HG03064 (cell line): ENCODE results near the gene TCTN2.

Source experiments
- ATAC-seq: cut with Tn5 transposase; IDR thresholded peaks from one replicate; pipeline ENCODE4 v1.9.1; 2021; ENCODE audit warnings: low read depth; ENCODE audit not compliant: unreplicated experiment

TCTN2 gene

DNA sequence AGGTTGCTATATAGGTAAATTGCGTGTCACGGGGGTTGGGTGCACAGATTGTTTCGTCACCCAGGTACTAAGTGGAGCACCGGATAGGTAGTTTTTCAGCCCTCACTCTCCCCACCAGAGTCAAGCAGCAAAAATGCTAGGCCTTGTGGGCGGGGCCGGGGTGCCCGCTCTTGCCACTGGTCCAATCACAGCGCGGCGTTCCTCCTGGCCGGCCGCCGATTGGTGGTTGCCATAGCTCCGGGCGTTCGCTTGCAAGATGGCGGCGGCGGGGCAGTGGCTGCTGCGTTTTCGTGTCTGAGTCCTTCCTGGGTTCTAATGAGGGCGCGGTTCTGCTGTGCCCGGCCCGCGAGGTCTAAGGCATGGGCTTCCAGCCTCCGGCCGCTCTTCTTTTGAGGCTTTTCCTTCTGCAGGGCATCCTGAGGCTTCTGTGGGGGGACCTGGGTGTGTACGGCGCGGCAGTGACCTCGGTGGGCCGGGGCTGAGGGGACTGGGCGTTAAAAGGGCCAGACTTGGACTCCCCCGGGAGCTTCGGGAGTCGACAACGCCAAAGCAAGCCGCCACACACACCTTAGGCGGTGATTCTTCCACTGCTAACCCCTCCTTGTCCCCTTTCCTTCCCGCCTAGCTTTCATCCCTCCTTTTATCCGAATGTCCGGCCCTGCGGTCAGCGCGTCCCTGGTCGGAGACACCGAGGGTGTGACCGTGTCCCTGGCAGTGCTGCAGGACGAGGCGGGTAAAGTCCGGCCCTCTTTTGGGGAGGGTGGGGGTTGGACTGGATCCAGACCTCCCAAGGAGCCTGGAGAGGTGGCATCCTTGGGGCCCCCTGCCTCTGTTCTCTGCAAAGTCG, at the start of gene TCTN2:
Gene TCTN2, plus strand, starts transcription at position 232 of the 847 bp plus-strand sequence. Its CDS starts 128 bp downstream, at position 360.
- peak; percentile 96 for ATAC-seq

DNA sequence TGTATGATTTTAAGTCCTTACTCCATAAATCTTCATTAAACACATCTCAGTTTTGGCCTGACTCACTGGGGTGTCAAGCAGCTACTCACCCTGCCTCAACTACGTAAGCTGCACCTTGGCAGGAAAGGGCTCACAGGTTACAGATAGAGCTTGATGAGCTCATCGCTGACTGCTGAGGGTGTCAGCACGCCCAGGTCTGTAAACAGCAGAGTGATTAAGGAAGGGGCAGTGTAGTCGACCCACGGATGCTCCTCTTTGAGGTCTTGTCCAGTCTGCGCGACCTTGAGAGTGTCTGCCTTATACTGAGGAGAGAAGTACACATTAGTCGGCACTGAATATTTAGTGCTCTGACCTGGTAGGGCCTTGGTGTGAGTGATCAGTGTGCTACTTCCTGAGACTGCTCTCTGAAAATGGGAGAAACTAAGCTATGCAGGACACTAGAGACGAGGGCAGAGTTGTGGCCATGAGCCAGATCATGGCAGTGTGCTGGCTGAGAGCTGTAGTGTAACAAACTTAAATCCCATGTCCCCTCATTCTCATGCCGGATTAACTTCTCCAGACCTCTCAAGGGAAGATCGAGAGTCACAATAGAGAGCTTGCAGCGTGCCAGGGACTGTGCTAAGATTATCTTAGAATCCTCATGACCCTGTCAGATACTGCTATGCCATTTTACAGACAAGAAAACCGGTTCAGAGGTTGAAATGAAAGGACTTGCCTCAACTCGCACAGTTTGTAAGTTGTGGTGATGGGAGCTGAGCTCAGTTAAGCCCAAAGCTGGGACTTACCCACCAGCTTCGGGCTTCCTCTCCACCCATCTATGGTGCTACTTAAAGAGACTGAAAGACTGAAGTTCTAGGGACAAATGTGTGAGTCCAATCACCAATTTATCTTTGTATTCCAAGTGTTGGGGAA, 49.0 kb upstream of the TCTN2 start:
- no peak for ATAC-seq

DNA sequence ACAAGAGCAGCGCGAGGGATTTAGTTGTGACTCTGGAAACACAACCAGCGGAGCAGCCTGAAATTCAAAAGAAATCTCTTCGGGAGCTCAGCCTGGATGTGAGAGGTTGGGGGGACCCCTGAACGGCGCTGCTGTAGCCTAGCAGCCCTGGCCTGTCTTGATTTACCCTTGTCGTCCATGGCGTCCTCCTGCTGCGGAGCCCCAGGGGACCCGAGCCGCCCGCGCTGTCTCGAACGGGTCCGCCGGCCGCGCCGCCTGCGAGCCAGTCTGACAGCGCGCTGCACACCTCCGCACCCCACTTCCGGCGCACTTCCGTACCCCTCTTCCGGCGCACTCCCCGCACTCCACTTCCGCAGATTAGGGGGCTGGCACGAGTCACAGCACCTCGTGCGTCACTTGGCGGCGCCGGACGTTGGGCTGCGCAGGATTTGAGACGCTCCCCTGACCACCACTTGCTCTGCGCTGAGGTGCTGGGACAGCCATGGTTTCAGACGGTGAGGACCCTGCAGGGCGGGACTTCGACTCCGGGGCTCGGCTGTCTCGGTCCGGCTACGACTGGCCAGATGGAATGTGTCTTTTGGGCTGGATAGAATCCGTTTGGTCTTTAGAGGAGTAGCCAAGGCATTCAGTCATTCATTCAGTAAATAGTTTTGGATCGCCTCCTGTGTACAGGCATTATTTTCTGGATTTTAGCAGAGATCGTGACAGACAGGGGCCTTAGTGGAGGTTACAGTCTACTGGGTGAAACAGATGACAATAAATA, 37.4 kb upstream of the TCTN2 start, which contains the start of the genes EIF2B1 and GTF2H3:
Gene EIF2B1, minus strand, starts transcription at position 308 of the 763 bp plus-strand sequence. Its CDS starts 129 bp downstream, at position 179.
Gene GTF2H3, plus strand, starts transcription at position 451 of the 763 bp plus-strand sequence. Its CDS starts 31 bp downstream, at position 482.
- ATAC-seq, result peak; percentile 95

DNA sequence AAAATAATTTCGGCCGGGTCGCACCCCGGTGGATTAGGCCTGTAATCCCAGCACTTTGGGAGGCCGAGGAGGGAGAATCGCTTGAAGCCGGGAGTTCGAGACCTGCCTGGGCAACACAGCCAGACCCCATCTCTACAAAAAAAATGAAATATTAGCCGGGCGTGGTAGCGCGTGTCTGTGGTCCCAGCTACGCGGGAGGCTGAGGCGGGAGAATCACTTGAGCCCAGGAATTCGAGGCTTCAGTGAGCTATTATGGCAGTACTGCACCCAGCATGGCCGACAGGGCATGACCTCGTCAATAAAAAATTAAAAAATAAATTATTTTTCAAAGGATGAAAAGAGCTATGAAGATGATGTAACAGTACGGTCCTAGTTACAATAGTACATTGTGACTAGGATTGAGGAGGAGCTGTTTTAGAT, 36.8 kb upstream of the TCTN2 start:
- no peak for ATAC-seq

DNA sequence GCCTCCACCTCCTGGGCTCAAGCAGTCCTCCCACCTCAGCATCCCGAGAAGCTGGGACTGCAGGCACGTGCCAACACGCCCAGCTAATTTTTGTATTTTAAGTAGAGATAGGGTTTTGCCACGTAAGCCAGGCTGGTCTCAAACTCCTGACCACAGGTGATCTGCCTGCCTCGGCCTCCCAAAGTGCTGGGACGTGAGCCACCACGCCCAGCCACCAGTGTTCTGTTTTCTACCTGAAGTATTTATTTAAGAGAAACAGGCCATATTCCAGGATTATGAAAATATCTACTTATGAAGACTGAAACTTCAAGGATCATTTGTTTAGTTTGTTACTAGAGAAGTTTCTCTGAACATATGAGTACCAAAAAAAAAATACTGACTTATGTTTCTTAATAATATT, 27.0 kb upstream of the TCTN2 start:
- no peak for ATAC-seq

DNA sequence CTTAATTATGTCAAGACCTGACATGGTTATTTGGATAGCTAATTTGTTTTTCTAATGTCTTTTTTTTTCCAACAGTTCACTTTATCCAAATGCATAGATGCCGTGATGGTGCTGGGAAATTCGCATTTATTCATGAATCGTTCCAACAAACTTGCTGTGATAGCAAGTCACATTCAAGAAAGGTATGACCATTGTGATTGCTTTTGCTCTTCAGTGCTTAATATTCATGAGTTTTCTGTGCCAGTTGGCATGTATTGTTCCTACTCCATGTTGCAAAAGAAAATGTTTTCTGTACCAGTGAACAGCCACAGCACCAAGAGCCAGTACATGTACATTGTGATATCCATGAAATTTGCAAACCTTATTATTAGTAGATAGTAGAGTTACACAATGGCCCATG, 25.5 kb upstream of the TCTN2 start:
- ATAC-seq, result no peak

DNA sequence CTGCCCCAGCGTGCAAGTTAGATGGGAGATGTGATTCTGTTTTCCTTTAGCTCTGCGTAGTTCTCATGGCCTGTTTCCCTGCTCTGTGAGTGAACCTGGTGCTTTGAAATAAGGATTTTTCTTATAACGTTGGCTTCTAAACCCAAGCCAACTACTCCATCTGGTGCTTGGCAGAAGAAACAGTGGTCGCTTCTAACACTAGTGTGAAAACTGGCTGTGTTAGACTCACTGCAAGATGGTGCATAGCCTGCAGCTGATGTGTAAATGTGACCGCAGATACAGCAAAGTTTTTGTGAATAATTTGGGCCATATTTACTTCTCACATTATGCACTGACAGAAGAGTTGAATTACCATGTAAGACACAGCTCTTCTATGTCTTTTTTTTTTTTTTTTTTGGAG, 25.0 kb upstream of the TCTN2 start:
- ATAC-seq, result no peak

DNA sequence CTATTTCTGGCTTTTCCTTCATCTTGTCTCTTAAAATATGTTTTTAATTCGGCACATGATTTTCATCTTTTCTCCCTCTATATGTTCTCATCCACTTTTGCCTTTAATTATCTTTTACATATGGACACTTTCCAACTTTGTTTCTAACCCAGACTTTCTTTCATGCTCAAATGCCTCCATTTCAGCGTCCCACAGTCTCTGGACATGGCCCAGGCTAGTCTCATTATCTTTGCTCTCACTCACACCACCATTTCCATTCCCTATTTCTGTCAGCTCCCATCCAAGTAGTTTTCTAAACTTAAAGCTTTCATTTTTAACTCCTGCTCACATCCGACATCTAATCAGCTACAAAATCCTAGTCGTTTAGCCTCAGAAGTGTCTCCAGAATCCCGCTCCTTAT, 22.5 kb upstream of the TCTN2 start:
- ATAC-seq, result no peak

DNA sequence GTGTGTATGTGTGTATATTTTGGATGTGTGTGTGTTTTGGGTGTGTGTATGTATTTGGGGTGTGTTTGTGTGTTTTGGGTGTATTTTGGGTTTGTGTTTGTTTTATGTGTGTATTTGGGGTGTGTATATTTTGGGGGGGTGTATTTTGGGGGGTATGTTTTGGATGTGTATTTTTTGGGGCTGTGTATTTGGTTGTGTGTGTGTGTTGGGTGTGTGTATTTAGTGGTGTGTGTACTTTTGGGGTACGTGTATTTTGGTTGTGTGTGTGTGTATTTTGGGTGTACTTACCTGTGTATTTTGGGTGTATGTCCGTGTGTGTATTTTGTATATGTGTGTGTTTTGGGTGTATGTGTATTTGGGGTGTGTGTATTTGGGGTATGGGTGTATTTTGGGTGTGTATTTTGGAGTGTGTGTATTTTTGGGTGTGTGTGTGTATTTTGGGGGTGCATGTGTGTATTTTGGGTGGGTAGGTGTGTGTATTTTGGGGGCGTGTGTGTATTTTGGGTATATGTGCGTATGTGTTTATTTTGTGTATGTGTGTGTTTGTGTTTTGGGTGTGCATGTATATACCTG, 16.7 kb upstream of the TCTN2 start:
- no peak for ATAC-seq

DNA sequence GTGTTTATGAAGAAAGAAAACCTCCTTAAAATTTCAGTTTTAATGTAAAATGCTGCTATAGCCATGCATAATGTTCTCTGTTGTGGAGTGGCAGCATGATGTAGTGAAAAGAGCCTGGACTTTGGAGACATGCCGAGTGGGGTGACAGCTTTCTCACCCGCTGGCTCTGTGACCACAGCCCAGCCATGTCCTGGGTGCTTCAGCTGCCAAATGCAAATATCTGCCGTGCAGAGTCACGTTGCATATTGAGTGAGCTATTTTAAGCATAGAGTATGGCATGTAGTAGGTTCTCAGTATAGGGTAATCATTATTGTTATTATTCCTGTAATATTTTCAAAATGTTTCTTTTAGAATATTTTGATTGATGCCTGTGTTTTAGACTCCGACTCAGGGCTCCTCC, 15.5 kb upstream of the TCTN2 start:
- ATAC-seq, result peak; percentile 77

DNA sequence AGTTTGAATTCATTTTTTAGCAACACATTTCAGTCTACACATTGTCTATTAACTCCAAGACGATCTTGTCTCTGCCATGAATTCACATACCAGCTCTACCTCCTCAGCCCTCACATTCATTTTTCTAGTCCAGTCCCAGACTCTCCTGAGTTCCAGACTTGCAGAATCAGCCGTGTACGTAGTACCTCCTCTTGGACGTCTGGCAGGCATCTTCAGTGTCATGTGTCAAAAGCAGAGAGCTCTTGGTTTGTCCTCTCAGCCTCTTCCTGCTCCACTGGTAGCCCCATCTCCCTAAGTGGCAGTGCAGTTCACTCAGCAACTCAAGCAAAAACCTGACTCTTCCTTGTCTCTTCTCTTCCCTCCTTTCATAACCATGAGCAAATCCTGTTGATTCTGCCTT, 14.5 kb upstream of the TCTN2 start:
- no peak for ATAC-seq

DNA sequence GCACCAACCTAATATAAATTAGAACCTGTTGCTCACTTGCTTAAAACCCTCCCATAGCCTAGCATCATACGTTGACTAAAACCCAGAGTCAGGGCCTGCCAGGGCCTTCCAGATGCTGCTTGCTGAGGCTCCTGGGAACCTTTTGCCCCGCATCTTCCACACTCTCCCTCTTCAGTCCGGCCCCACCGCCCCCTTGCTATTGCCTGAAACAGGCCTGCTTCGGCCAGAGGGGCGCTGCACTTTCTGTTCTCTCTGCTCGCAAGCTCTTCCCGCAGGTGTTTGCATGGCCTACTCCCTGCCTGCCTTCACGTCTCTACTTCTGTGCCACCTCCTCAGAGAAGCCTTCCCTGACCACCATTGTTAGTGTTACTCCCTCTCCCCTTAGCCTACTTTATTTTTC, 13.7 kb upstream of the TCTN2 start:
- no peak for ATAC-seq

DNA sequence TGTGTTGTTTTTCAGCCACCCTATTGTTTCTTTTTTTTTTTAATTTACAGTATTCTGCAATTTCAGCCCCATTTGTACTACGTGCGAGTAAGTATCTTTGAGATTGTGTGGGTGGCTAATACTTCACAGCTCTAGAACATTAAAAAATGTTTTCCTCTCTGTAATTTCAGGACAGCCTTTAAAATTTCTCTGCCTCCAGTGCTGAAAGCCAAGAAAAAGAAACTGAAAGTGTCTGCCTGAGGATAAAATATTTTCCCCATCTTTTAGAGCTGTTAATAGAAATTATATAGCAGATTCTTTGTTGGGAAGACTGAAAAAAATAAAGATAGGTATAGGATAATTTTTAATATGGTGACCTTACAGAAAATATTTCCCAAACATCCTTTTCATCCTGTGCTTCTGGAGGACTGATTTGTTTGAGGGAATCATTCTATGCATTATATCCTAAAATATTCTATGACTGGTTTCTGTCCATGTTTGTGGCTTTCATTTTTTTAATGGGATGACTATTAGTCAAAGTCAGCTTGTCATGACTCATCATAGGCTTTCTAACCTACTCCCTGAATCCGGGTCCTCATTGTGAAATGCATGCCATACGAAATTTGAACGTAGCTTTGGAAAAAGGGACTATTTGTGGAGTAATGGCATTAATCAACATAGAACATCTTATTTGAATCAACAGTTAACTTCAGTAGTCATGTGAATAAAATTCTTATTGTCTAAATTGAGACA, 10.8 kb upstream of the TCTN2 start:
- no peak for ATAC-seq

DNA sequence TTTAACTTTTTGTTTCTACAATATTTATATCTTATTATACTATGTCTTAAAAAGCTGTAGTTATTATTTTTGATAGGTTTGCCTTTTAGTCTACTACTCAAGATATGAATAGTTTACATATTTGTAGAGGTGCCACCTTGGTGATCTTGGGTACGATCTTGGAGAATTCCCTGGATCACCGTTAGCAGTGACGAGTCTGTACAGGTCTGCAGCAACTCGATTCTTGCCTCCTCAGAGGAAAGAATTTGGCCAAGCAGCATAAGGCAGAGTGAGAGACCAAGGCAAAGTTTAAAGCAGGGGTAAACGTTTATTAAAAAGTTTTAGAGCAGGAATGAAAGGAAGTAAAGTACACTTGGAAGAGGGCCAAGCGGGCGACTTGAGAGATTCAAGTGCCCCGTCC, 3.1 kb upstream of the TCTN2 start:
- ATAC-seq, result no peak

DNA sequence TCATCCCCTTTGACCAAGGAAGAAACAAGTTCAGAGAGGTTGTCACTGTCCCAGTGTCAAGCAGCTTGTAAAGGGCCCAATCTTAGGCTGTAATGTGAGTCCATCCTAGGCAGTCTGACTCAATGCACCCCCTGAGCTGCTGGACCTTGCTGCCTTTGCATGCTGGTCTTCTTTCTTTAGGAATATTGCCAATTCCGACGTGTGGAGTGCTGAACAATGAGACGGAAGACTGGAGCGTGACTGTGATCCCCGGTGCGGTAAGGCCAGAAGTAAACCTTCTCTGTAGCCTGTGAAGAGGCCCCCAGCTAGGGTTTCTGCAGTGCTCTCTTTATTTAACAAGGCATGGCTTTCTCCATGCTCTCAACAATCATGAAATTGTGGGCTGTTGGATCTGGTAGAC, 963 bp downstream of the TCTN2 start:
- ATAC-seq, result no peak

DNA sequence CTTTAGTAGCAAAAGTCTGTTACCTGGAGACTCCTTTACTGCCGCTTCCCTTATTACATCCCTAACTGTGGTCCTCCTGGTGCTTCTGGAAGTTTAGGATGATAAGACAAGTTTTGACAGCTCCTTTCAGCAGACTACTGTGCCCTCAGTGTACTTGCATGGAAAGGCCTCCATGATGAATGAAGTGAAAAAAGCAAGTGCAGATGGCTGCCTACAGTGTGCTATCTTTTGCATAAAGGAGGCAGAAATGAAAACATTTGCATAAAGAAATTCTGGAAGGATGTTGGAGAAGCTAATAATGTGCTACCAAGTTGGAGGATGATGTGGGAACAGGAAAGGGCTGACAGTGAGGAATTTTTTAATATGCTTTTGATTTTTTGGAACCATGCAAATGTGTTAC, 4.5 kb downstream of the TCTN2 start:
- no peak for ATAC-seq

DNA sequence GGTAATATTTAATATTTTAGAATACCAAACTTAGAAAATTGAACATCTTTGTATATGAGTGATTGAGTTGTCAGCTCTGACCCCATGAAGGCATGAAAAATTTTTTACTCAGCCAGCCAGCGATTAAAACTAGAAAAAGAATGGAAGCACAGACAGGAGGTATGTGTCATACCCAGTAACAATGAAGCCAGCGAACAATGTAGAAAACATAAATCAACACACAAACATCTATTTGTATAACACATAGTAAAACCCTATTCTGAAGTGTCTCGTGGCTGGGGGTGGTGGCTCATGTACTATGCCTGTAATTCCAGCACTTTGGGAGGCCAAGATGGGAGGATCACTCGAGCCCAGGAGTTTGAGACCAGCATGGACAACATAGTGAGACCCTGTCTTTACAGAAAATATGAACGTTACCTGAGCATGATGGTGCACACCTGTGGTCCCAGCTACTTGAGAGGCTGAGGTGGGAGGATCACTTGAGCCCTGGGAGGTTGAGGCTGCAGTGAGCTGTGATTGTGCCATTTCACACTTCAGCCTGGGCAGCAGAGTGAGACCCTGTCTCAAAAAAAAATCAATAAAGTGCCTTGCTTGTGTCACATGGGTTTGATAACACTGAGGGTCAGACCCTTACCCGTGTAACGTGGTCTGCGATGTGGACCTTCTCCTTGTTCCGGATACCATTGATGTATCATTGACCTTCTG, 5.9 kb downstream of the TCTN2 start:
- ATAC-seq, result no peak

DNA sequence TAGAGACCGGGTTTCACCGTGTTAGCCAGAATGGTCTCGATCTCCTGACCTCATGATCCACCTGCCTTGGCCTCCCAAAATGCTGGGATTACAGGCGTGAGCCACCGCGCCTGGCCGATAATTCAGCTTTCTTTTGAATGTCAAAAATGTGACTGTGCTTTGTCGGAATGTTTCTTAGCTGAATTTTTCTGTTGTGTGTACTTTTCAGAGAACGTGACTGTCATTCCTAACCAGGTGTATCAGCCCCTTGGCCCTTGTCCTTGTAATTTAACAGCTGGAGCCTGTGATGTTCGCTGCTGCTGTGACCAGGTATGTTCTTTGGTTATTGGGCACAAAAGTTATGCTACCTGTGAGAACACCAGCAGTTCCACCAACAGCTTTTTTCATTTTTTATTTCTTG, 8.1 kb downstream of the TCTN2 start:
- ATAC-seq, result no peak

DNA sequence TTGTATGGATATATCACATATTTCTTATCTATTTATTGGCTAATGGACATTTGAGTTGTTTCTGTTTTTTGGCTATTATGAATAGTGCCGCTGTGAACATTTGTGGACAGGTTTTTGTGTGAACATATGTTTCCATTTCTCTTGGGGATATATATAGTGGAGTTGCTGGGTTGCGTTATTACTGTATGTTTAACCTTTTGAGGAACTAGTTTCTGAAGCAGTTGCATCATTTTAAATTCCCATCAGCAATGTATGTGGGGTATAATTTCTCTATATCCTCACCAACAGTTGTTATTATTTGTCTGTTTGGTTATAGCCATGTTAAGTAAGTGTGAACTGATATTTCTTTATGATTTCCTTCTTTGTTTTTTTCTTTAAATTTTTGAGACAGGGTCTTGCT, 10.7 kb downstream of the TCTN2 start:
- ATAC-seq, result no peak
